Endothelial cell of umbilical vein (primary cell): Measurements from ENCODE around the gene TSSK1B. TPM values are rescaled to one million over a fixed set of nuclear protein-coding genes. Genes with fewer than 3 reads are reported as not detected.

Source experiments
- BruUV-seq: library from RNA; stranded (reverse); fragments of 400-500 nt; replicated peaks from 2 replicates; lab custom pipeline; 2021; lab: Mats Ljungman, UMichigan
- CTCF ChIA-PET: fragments of 300-600, 350-600 bp; sonication (Branson Sonifier 250); formaldehyde crosslinking; loops from one replicate; lab custom pipeline; 2021; ENCODE audit warnings: antibody characterized with exemption, inconsistent platforms; lab: Charles Lee
- POLR2A ChIA-PET: fragments of 300-600, 350-600 bp; sonication (Branson Sonifier 250); formaldehyde crosslinking; loops from one replicate; lab custom pipeline; 2021; ENCODE audit warnings: antibody characterized with exemption, inconsistent platforms; lab: Charles Lee
- DNase-seq: peaks from one replicate; pipeline ENCODE4 v3.0.0-alpha.2; 2011; ENCODE audit warnings: low read depth, low spot score
- FAIRE-seq: peaks from 2 replicates; lab custom pipeline; 2011; peaks lifted over from hg19 to GRCh38; lab: Jason Lieb, UNC
- H2AFZ ChIP-seq: 2 replicates; pipeline ENCODE4 v1.6.0; 2012; ENCODE audit warnings: low read depth, low read length, control low read depth, inconsistent platforms
- H3K27ac ChIP-seq: 2 replicates; pipeline ENCODE4 v1.5.1; 2011; ENCODE audit warnings: low read depth, mild to moderate bottlenecking, control low read depth, low read length, moderate library complexity; ENCODE audit not compliant: insufficient read depth
- H3K27me3 ChIP-seq, 2 experiments: 2 replicates each; pipeline versions ENCODE4 v1.6.0 to v1.6.1; 2011; ENCODE audit warnings: low read length in 2 of 2, mixed read lengths in 1 of 2; ENCODE audit not compliant: control insufficient read depth in 2 of 2, insufficient read depth in 2 of 2
- H3K36me3 ChIP-seq, 2 experiments: 2 replicates in 1 of 2; 3 replicates in 1 of 2; pipeline ENCODE4 v1.5.1; 2011; ENCODE audit warnings: low read length in 2 of 2, mild to moderate bottlenecking in 1 of 2, moderate library complexity in 1 of 2; ENCODE audit not compliant: control insufficient read depth in 2 of 2, insufficient read depth in 2 of 2; ENCODE audit errors: extremely low read depth in 1 of 2
- H3K4me1 ChIP-seq: 3 replicates; pipeline ENCODE4 v1.5.1; 2011; ENCODE audit warnings: mild to moderate bottlenecking, low read length; ENCODE audit not compliant: control insufficient read depth, insufficient read depth; ENCODE audit errors: extremely low read depth
- H3K4me2 ChIP-seq: 2 replicates; pipeline ENCODE4 v1.6.1; 2011; ENCODE audit warnings: low read length, control low read depth, mixed read lengths; ENCODE audit not compliant: insufficient read depth
- H3K4me3 ChIP-seq, 3 experiments: fragments of 200-600 bp in 1 of 3; sonication (generic), shearing (Covaris generic) in 1 of 3; replicated peaks in 1 of 3; 2 replicates each; pipeline ENCODE4 v1.5.1; 2011 to 2016; ENCODE audit warnings: control low read depth in 3 of 3, low read length in 3 of 3, mild to moderate bottlenecking in 2 of 3, inconsistent platforms in 1 of 3, low read depth in 1 of 3, moderate library complexity in 1 of 3; ENCODE audit not compliant: insufficient read depth in 1 of 3
- H3K79me2 ChIP-seq: 2 replicates; pipeline ENCODE4 v1.6.0; 2012; ENCODE audit warnings: low read length, inconsistent platforms; ENCODE audit not compliant: control insufficient read depth, insufficient read depth
- H3K9ac ChIP-seq: replicated peaks from 2 replicates; pipeline ENCODE3; 2011; ENCODE audit warnings: low read length, control low read depth; ENCODE audit not compliant: insufficient read depth; ENCODE audit errors: extremely low read depth
- H3K9me1 ChIP-seq: replicated peaks from 3 replicates; pipeline ENCODE4 v1.6.0; 2011; ENCODE audit warnings: mild to moderate bottlenecking, low read length; ENCODE audit not compliant: control insufficient read depth, insufficient read depth; ENCODE audit errors: extremely low read depth
- H3K9me3 ChIP-seq: replicated peaks from 2 replicates; pipeline ENCODE4 v1.5.1; 2012; ENCODE audit warnings: low read length, inconsistent platforms; ENCODE audit not compliant: control insufficient read depth, insufficient read depth
- H4K20me1 ChIP-seq: replicated peaks from 2 replicates; pipeline ENCODE3; 2011; ENCODE audit warnings: mild to moderate bottlenecking, low read length; ENCODE audit not compliant: control insufficient read depth, insufficient read depth; ENCODE audit errors: extremely low read depth
- CTCF ChIP-seq, 2 donors: IDR thresholded peaks; 1 replicate in 1 of 2; 2 replicates in 1 of 2; pipeline ENCODE4 v1.5.1; 2011; ENCODE audit warnings: low read length in 2 of 2, mild to moderate bottlenecking in 2 of 2, moderate library complexity in 2 of 2, control low read depth in 1 of 2, inconsistent platforms in 1 of 2, low read depth in 1 of 2; ENCODE audit not compliant: insufficient read depth in 1 of 2; ENCODE audit errors: extremely low read depth in 1 of 2
- FOS ChIP-seq: IDR thresholded peaks from 2 replicates; pipeline ENCODE4 v1.6.1; 2011; ENCODE audit warnings: mild to moderate bottlenecking, low read length, moderate library complexity, borderline replicate concordance; ENCODE audit not compliant: insufficient read depth
- GATA2 ChIP-seq: IDR thresholded peaks from 2 replicates; pipeline ENCODE4 v1.7.0; 2011; ENCODE audit warnings: low read depth, mild to moderate bottlenecking, moderate library complexity, mixed read lengths, low read length; ENCODE audit not compliant: insufficient read length, insufficient read depth
- JUN ChIP-seq: IDR thresholded peaks from 2 replicates; pipeline ENCODE4 v1.6.1; 2011; ENCODE audit warnings: borderline replicate concordance, low read depth; ENCODE audit not compliant: insufficient read length, insufficient read depth
- MAX ChIP-seq: IDR thresholded peaks from 2 replicates; pipeline ENCODE4 v1.6.1; 2011; ENCODE audit not compliant: insufficient read depth, insufficient read length
- MYC ChIP-seq: IDR thresholded peaks from one replicate; pipeline ENCODE4 v1.6.1; 2011; ENCODE audit warnings: mild to moderate bottlenecking, low read depth, low read length
- POLR2A ChIP-seq: IDR thresholded peaks from 2 replicates; pipeline ENCODE4 v1.6.1; 2012; ENCODE audit warnings: low read depth, mild to moderate bottlenecking, control low read depth, low read length
- POLR2AphosphoS5 ChIP-seq: IDR thresholded peaks from 2 replicates; pipeline ENCODE4 v1.6.1; 2012; ENCODE audit warnings: low read depth, mild to moderate bottlenecking, control low read depth, low read length, moderate library complexity; ENCODE audit not compliant: insufficient read depth
- dilution Hi-C: fragments of 300-500 bp; cut with MboI; formaldehyde crosslinking; loops from one replicate; pipeline ENCODE4 v1.15.0; 2019; ENCODE audit warnings: low sequenced_read_pairs; ENCODE audit not compliant: extremely low pct_ligation_motif_present
- intact Hi-C: fragments of 100-400 bp; cut with micrococcal nuclease; formaldehyde crosslinking; loops from one replicate; pipeline ENCODE4 v1.10.0; 2022
- polyA plus RNA-seq, 4 experiments: library from polyadenylated mRNA; depleted of rRNA in 3 of 4; stranded (reverse) in 3 of 4; unstranded in 1 of 4; fragments of >200 nt; gene quantifications; 2 replicates each; pipeline versions ENCODE4 v1.2.1 to v1.2.3, GENCODE V29; 2011 to 2012; ENCODE audit warnings: missing spikeins in 1 of 4
- total RNA-seq: library from RNA; stranded (reverse); gene quantifications from 2 replicates; pipeline ENCODE4 v1.2.3, GENCODE V29; 2021

The TSSK1B gene
- total and polyA plus RNA-seq, 2 donors (not counting 3 experiments of a cell fraction or from before 2014, with no cell fraction given), result 0.03 TPM; not detected in 1

- POLR2A ChIA-PET, result no interaction called here
- H3K36me3 ChIP-seq, result no peaks in the 10 kb centered on the region
- H4K20me1 ChIP-seq, result no peaks in the 10 kb centered on the region
- H3K27ac ChIP-seq, result no peak overlapping the region
- no peak overlapping the region for H2AFZ ChIP-seq
- no peak for TF ChIP-seq POLR2A
- no peak for TF ChIP-seq CTCF (IDR thresholded peaks at IDR 0.05; ENCODE audit: extremely low read depth in 1 of 2, insufficient read depth in 1 of 2, low read depth in 1 of 2, low read length in 2 of 2)
- TF ChIP-seq POLR2AphosphoS5, result no peak
- no peak for TF ChIP-seq MYC
- no peak for TF ChIP-seq JUN
- TF ChIP-seq GATA2, result no peak
- no peak for TF ChIP-seq MAX
- no peak for TF ChIP-seq FOS
- H3K4me2 ChIP-seq, result no peak overlapping the region
- dilution Hi-C loops (no loop called here), intact Hi-C loops (no loop called here)
- H3K79me2 ChIP-seq, result no peaks in the 10 kb centered on the region
- no peak for FAIRE-seq
- BruUV-seq, result no TSS peak
- no peak for DNase-seq
- peaks cover 3 to 9% of the 10 kb centered on the region in 2 experiments for H3K27me3 ChIP-seq
- no peaks in the 10 kb centered on the region for H3K9me1 ChIP-seq
- no peak overlapping the region for H3K9ac ChIP-seq
- H3K4me1 ChIP-seq, result no peaks in the 10 kb centered on the region
- no peak overlapping the region for H3K4me3 ChIP-seq
- no peaks in the 10 kb centered on the region for H3K9me3 ChIP-seq
- CTCF ChIA-PET, result no interaction called here
Observed at GRCh38 chr5:113446358-113446927, 11.7 kb upstream of the TSSK1B start.
